NCI-H1417 (cell line): ENCODE results near the gene KIF5C.
"Not testable (repeated sequence)": the region's sequence is repeated elsewhere in the genome, so short reads cannot be mapped to it uniquely, and the experiment has no call there.

Source experiments
- DNase-seq, 3 experiments: peaks; one replicate each; lab custom pipeline; 2025; lab: John Stamatoyannopoulos, UW

KIF5C gene

DNA sequence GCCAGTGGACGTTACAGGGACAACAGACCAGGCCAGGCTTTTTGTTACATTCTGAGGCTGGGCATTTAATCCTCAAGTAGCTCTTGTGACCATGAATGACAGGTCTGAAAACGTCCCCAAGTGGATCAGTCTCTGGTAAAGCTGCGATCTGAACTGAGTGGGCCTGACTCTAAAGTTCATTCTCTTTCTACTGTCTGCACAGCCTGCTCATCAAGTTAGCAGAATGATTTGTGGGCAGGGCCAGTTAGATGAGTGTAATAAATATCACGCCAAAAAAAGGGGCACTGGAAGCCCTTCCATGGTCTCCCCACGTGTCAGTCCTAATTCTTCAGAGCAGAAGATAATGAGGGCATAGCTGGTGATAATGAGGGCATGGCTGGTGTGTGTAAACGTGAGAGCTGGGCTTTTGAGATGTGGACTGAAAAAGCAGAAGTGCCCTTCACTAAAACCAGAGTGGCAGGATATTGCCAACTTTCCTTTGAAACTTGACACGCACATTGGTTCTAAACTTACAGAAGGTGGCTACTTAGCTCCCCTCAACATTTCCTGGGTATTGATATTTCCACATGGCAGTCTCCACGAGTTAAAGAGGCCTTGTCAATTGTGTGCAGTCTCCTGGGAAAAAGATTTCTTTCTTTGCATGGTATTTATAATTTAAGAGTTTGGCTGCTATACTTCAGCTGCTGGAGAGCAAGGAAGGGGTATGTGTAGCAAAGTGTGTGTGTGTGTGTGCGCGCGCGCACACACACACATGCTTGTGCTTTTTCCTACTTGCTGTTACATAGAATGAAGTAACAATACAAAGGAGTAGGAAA lies 90.8 kb downstream of the KIF5C start:
- DNase-seq: peak in 2 of 3 experiments; percentile 16 to 75

DNA sequence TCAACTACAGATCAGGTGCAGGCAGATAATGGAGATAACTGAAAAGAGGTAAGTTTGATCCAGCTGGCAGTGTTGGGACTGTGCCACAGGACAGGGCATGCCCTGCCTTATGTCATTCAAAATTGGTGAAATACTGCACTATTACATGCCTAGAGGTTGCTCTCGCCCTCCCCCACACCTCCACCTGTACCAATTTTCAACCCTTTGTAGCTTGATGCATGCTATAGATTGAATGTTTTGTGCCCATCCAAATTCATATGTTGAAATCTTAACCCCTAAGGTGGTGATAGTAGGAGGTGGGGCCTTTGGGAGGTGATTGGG lies 91.4 kb downstream of the KIF5C start:
- DNase-seq: no peak

- no peak for DNase-seq
Measured at GRCh38 chr2:148967056-148967455, 92.0 kb downstream of the KIF5C start.

DNA sequence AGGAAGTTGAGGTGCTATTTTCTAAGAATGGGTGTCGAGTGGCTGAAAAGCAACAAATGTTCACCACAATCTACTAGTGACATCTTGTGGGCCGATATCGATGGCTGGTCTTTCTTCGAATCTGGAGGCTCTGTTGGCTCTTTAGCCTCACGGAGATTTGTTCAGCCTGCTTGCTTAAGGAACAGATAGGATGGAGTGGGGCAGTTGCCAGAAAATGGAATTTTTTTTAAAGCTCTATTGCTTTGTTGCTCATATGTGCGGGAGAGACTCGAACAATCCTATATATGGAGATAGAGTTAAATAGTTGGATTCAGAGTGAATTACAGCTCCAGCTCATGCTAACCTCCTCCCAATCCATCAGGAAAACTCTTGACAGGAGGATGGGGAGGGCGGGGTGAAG lies 92.6 kb downstream of the KIF5C start:
- peak in 1 of 3 experiments; percentile 17 for DNase-seq

- DNase-seq: no peak
Measured at GRCh38 chr2:148968301-148968700, 93.3 kb downstream of the KIF5C start.

- peak in 1 of 3 experiments; percentile 57 for DNase-seq
Measured at GRCh38 chr2:148968776-148969319, 93.8 kb downstream of the KIF5C start.

DNA sequence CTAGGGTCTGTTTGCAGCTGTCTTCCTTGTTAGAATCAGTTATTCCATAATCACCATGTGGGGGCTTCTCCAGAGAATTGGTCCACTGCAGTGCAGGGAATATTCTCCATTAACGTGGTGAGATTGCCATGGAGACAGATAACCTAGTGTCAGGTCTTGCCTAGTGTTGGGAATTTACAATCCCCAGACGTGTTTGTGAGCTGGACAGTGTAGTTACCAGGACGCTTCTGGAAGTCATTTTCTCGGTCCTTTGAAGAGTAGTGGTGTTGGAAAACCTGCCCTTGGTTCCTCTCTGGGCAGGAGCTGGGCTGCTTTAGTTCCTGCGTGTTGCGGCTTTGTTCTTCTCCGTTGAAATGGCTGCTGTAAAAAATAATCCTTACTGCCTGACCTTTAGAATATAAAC lies 94.6 kb downstream of the KIF5C start:
- peak in 1 of 3 experiments; percentile 49 for DNase-seq

- no peak for DNase-seq
Measured at GRCh38 chr2:148970385-148970784, 95.4 kb downstream of the KIF5C start.

DNA sequence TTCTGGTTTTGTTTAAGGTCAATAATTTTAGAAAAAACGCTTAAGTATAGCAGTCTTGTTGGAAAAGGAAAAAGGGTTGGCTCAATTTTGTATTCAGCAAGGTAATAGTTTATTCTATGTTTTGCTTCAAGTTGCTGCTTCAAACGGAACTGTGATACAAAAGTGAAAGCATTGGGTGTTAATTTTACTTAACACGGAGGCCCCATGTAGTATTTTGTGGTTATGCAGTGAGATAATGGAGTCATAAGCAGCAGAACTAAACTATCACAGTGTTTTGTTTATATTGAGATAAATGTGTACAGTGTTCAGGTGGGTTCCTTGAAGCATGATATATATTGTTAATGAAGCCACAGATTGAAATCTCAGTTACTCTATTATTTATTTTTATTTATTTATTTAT lies 96.5 kb downstream of the KIF5C start:
- DNase-seq: no peak

GRCh38 chr2:148974095-148974494 lies 99.1 kb downstream of the KIF5C start:
- DNase-seq: no peak

DNA sequence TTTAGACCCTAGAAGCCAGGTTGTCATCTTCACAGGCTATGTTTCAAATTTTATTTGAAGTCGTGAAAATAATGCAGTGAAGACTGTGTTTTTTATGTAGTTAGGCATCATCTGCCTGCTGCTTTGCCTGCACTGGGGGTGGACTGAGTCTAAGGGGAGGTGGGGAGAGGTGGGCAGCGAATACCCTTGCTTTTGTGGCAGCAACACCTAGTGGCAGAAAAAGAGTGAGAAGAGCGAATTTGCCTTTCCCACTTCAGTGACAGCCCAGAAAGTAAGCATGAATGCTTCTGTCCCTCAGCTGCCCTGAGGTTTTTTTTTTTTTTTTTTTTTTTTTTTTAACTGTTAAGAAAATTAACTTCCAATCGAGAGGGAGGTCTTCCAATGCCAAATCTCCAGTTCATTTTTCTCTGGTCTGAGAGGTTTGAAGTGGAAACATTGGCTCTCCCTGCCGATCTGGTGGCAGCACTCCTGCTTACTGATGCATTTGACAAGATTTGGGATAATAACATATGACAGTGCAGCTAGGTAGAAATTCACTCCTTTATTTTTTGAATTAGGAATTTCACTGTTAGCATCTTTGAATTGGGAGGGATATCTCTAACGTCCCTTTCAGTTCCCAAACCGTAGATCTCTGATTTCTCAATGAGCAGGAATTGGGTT lies 103.1 kb downstream of the KIF5C start:
- peak in 1 of 3 experiments; percentile 33 for DNase-seq

GRCh38 chr2:148978706-148979105 lies 103.7 kb downstream of the KIF5C start:
- DNase-seq: no peak

- DNase-seq: no peak
Measured at GRCh38 chr2:148979164-148979918, 104.3 kb downstream of the KIF5C start.

GRCh38 chr2:148979919-148980277 lies 104.9 kb downstream of the KIF5C start:
- peak in 2 of 3 experiments; percentile 52 to 82 for DNase-seq

DNA sequence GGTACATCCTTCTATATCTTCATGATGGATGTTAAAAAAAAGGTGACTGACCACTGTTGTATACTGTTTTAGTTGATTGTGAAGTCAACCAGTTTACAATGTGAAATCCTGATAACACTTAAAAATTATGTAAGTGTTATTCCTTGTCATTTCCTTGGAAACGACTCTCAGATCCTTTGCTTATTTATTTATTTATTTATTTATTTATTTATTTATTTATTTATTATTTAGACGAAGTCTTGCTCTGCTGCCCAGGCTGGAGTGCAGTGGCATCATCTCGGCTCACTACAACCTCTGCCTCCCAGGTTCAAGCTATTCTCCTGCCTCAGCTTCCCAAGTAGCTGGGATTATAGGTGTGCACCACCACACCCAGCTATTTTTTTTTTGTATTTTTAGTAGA lies 105.5 kb downstream of the KIF5C start:
- DNase-seq: not testable (repeated sequence)

DNA sequence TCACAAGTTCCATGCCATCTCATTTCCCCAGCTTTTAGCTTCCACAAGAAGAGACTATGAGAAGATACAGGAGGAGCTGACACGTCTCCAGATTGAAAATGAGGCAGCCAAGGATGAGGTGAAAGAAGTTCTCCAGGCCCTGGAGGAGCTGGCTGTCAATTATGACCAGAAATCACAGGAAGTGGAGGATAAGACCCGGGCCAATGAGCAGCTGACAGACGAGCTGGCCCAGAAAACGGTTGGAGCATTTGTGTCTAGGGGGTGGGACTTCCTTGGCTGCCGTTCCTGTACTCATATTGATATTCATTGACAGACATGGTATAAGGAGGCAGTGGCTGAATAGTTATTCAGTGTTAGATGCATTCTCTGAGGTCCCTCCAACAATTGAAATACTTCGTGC lies 106.3 kb downstream of the KIF5C start:
- no peak for DNase-seq

DNA sequence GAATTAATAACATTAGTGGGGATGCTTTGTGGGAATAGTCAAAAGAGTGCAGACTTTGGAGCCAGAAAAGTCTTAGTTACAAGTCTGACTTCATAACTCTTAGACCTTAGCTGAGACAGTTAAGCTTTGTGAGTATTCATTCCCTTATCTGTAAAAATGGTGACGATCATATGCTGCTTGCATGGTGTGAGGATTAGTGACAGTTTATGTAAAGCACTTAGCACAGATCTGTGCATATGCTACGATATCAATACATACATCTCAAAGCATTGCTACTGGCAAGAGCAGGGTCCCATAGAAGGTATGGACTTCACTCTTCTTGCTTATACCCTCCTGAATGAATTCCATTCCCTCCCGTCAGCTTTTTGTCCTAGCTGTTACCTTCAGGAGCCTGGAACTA lies 106.8 kb downstream of the KIF5C start:
- no peak for DNase-seq

DNA sequence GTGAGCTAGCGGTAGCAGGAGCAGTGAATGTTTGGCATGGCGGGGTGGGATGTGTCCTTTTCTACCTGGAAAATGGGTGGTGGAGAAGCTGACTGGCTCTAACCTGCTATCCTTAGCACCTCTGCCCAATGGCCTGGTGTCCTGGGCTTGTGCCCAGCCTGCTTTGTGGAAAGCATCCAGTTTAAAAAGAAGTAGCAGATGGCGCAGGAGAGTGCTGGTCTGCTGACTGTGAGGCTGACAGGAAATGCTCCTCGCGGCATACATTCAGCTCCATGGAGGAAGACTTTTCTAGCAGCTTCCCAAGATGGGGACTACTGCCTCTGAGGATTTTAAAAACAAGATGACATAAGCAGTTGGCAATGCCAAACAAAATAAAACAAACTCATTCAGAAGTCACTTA lies 107.3 kb downstream of the KIF5C start:
- DNase-seq: no peak

DNA sequence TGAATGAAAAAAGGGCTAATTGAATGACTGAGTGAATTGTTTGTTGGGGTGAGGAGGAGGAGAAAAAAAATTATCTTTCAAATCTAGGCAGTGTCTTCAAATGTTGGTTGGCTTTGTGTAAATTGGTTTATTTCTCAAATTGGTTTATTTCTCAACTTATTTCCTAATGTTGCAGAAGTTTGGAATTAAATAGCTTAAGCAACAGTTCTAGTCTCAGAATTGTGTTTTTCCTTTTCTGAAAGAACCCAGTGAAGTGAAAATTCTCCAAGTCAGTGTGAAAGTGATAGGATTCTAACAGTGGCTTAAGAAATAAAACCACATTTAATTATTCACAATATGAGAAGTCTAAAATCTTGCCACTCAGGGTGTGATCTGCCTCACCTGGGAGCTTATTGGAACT lies 108.9 kb downstream of the KIF5C start:
- DNase-seq: no peak

DNA sequence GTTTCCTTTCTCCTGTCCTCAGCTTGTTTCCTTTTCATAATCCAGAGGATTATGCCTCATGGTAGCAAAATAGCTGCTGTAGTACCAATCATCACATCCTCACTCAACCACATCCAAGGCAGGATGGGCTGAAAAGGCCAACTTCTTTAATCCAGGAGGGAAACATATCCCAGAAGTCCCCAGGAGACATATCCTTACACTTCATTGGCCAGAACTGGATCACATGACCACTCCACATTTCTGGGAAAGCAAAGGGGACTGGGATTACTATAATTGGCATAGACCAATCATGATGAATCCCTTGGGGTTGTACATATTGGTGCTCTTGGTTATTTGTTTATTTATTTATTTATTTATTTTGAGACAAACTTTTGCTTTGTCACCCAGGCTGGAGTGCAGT lies 109.4 kb downstream of the KIF5C start:
- no peak for DNase-seq

- no peak for DNase-seq
Measured at GRCh38 chr2:148987286-148987685, 112.3 kb downstream of the KIF5C start.

- no peak for DNase-seq
Measured at GRCh38 chr2:148988337-148988736, 113.3 kb downstream of the KIF5C start.
